ENCODE results near the gene ARMH1. TPM values are rescaled to one million over a fixed set of nuclear protein-coding genes. Genes with fewer than 3 reads are reported as not detected.

The ARMH1 gene
- total RNA-seq, 3 donors from 2014 or later: 1.7 to 4.1 (median 2.3) TPM

DNA sequence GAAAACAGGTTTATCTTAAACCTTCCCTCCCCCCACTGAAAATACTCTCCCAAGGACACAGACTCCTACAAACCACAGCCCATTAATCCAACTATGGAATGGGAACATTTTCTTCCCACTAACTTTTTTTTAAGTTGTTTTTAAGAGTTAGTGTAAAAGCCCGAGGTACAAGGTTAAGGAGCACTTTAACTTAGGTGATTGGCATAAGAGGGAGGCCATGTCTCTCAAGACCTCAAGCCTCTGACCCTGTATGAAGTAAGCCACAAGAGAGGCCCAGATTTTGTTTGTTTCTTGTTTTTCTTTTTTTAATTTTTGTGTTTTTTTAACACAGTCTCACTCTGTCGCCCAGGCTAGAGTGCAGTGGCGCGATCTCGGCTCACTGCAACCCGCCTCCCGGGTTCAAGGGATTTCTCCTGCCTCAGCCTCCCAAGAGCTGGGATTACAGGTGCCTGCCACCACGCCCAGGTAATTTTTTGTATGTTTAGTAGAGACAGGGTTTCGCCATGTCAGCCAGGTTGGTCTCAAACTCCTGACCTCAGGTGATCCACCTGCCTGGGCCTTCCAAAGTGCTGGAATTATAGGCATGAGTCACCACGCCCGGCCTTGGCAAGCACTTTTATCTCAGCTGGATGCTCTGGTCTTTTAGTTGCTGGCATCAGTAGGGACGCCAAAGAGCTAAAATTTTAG, 14.4 kb downstream of the ARMH1 start:
- TF ChIP-seq, protein P1, sequence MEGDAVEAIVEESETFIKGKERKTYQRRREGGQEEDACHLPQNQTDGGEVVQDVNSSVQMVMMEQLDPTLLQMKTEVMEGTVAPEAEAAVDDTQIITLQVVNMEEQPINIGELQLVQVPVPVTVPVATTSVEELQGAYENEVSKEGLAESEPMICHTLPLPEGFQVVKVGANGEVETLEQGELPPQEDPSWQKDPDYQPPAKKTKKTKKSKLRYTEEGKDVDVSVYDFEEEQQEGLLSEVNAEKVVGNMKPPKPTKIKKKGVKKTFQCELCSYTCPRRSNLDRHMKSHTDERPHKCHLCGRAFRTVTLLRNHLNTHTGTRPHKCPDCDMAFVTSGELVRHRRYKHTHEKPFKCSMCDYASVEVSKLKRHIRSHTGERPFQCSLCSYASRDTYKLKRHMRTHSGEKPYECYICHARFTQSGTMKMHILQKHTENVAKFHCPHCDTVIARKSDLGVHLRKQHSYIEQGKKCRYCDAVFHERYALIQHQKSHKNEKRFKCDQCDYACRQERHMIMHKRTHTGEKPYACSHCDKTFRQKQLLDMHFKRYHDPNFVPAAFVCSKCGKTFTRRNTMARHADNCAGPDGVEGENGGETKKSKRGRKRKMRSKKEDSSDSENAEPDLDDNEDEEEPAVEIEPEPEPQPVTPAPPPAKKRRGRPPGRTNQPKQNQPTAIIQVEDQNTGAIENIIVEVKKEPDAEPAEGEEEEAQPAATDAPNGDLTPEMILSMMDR (IDR thresholded peaks at IDR 0.05): no peak
- peak; percentile 63 for ATAC-seq
- intact Hi-C loops (cut with DNase I, micrococcal nuclease): no loop called here
- no peaks in the 10 kb centered on the region for H3K4me1 ChIP-seq (ENCODE audit: low read depth)
- no peak overlapping the region for H3K4me3 ChIP-seq
- no peak for DNase-seq
- H3K36me3 ChIP-seq (ENCODE audit: low read depth): no peaks in the 10 kb centered on the region
- no peaks in the 10 kb centered on the region for H3K9me3 ChIP-seq

DNA sequence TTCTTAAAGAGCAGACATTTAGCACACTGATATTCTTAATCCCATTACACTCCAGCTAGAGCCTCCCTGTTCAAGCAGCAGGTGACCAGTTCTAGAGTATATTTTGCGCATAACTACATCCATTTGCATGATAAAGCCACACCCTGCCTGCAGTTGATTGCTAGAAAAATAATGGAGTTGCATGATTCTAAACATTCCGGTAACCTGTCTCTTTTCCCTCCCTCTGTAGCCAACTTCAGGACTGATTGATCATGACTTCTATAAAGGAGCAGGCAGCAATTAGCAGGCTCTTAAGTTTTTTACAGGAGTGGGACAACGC, 14.9 kb downstream of the ARMH1 start:
- intact Hi-C loops (cut with DNase I, micrococcal nuclease): no loop called here
- H3K9me3 ChIP-seq: no peaks in the 10 kb centered on the region
- ATAC-seq: no peak
- no peaks in the 10 kb centered on the region for H3K4me1 ChIP-seq (ENCODE audit: low read depth)
- H3K4me3 ChIP-seq: no peak overlapping the region
- TF ChIP-seq, protein P1 (IDR thresholded peaks at IDR 0.05): no peak
- no peak for DNase-seq
- H3K36me3 ChIP-seq (ENCODE audit: low read depth): no peaks in the 10 kb centered on the region

DNA sequence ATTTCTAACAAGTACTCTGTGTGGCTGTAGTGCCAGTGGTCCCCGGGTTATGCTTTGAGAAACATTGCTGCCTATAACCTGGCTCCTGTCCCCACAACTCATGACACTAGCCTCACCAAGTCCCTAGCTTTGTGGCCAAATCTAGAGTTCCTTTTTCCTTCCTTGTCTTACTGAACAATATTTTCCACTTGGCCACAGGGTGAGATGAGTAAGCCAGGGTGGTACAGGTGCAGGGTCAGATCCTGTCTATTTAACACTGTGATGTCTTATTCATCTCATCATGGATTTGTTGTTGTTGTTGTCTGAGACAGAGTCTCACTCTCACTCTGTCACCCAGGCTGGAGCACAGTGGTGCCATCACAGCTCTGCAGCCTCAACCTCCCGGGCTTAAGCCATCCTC, 18.6 kb downstream of the ARMH1 start:
- Histone ChIP-seq H3K4me1 (ENCODE audit: low read depth) (no peaks in the 10 kb centered on the region), H3K9me3 (no peaks in the 10 kb centered on the region), H3K36me3 (ENCODE audit: low read depth) (no peaks in the 10 kb centered on the region), H3K4me3 (no peak overlapping the region)
- intact Hi-C loops (cut with DNase I, micrococcal nuclease): no loop called here
- TF ChIP-seq, protein P1 (IDR thresholded peaks at IDR 0.05): no peak
- DNase-seq (no peak), ATAC-seq (no peak)

DNA sequence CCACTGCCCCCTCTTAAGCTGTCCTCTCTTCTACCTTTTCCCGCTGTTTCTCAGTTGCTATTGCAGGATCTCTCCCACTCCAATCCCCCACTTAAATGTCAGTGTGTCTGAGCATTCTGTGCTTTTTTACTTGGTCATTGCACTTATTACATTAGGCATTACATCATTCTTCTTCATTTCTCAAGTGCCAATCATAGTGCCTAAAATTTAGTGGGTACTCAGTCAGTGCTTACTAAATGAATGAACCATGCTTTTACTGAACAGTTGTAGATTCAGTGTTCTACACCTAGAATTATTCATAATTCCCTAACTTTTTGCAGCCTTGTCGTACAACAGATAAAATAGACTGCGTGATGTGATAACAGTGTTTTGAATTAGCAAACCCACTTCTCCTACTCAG, 19.4 kb downstream of the ARMH1 start:
- H3K4me1 ChIP-seq (ENCODE audit: low read depth): no peaks in the 10 kb centered on the region
- TF ChIP-seq, protein P1 (IDR thresholded peaks at IDR 0.05): no peak
- no peak for DNase-seq
- intact Hi-C loops (cut with DNase I, micrococcal nuclease): no loop called here
- ATAC-seq: no peak
- H3K4me3 ChIP-seq: no peak overlapping the region
- H3K36me3 ChIP-seq (ENCODE audit: low read depth): no peaks in the 10 kb centered on the region
- H3K9me3 ChIP-seq: no peaks in the 10 kb centered on the region

DNA sequence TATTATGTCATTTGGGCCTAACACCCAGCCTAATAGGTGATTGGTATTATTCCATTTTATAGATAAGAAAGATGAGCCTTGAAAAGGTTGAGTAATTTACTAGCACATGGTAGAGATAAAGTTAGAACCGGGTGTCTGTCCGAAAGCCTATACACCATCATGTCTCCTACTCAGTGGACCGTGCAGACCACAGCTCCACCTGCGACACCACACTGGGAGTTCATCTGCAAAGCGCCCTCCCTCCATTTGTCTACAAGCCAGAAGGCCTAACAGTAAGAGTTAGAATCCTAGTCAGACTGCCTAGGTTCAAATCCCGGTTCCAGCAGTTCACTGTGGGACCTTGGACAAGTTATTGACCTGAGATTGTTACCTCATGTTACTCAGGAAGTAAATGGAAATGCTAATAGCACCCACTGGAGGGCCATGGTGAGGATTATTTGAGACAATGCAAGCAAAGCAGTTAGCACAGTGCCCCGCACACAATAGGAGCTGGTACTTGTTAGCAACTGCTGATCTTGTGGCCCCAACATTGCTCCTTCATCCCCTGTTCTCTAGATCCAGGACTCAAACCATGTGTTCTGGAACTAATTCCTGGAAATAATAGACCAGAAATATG, 20.5 kb downstream of the ARMH1 start:
- no peaks in the 10 kb centered on the region for H3K4me1 ChIP-seq (ENCODE audit: low read depth)
- H3K4me3 ChIP-seq: no peak overlapping the region
- intact Hi-C loops (cut with DNase I, micrococcal nuclease): no loop called here
- H3K9me3 ChIP-seq: no peaks in the 10 kb centered on the region
- TF ChIP-seq, protein P1 (IDR thresholded peaks at IDR 0.05): no peak
- DNase-seq (no peak), ATAC-seq (peak; percentile 51)
- H3K36me3 ChIP-seq (ENCODE audit: low read depth): no peaks in the 10 kb centered on the region

Data from mucosa of descending colon (tissue), 3 donors.